22Rv1 (cell line): Measurements from ENCODE around the gene MYOZ2.

Source experiments
- ZFX ChIP-seq: fragments of 450-650 bp; IDR thresholded peaks from 2 replicates; pipeline ENCODE4 v1.6.1; 2017; ENCODE audit warnings: antibody characterized with exemption, borderline replicate concordance
- TF ChIP-seq, protein P1 (sequence below): fragments of 450-650 bp; IDR thresholded peaks from 2 replicates; pipeline ENCODE4 v1.5.1; 2017; ENCODE audit warnings: mild to moderate bottlenecking

DNA sequence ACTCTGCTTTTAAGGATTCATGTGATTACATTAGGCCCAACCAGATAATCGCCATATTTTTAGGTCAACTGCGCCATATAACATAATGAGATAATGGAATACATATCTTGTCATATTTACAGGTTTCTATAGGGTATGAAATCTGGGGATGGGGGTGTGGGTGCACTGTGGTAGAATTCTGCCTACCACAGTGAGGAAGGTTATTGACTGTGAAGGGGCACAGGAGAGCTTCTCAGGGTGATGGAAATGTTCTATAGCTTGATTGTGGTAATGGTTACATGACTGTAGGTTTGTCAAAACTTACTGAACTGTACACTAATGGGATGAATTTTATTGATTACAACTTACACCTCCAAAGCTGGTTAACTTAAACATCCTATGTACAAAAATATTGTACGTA, 92.8 kb downstream of the MYOZ2 start:
- TF ChIP-seq, protein P1, sequence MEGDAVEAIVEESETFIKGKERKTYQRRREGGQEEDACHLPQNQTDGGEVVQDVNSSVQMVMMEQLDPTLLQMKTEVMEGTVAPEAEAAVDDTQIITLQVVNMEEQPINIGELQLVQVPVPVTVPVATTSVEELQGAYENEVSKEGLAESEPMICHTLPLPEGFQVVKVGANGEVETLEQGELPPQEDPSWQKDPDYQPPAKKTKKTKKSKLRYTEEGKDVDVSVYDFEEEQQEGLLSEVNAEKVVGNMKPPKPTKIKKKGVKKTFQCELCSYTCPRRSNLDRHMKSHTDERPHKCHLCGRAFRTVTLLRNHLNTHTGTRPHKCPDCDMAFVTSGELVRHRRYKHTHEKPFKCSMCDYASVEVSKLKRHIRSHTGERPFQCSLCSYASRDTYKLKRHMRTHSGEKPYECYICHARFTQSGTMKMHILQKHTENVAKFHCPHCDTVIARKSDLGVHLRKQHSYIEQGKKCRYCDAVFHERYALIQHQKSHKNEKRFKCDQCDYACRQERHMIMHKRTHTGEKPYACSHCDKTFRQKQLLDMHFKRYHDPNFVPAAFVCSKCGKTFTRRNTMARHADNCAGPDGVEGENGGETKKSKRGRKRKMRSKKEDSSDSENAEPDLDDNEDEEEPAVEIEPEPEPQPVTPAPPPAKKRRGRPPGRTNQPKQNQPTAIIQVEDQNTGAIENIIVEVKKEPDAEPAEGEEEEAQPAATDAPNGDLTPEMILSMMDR, result no peak
- TF ChIP-seq ZFX, result no peak
